H1 (cell line): ENCODE data around the gene FDPS. TPM values are rescaled to one million over a fixed set of nuclear protein-coding genes. Genes with fewer than 3 reads are reported as not detected.

ENCODE experiments used
- BCL11A ChIP-seq, 2 experiments: IDR thresholded peaks; one replicate each; pipeline ENCODE4 v1.6.1; 2011; ENCODE audit warnings: low read depth in 2 of 2, low read length in 2 of 2, mild to moderate bottlenecking in 2 of 2
- CBX5 ChIP-seq: fragments of 300-800, 300-1000 bp; sonication (generic); IDR thresholded peaks from 2 replicates; pipeline ENCODE4 v1.7.1; 2016; ENCODE audit warnings: antibody characterized with exemption, low read length, low read depth
- FOSL1 ChIP-seq: IDR thresholded peaks from 2 replicates; pipeline ENCODE4 v1.6.1; 2011; ENCODE audit warnings: mild to moderate bottlenecking, low read depth, low read length, moderate library complexity; ENCODE audit not compliant: insufficient read depth
- SIX5 ChIP-seq: IDR thresholded peaks from 2 replicates; pipeline ENCODE4 v1.6.1; 2011; ENCODE audit warnings: mild to moderate bottlenecking, low read depth, low read length
- polyA plus RNA-seq, 7 experiments: library from polyadenylated mRNA; depleted of rRNA in 3 of 7; stranded (reverse) in 5 of 7; unstranded in 2 of 7; fragments of >200 nt in 5 of 7; fragments of 200-250 nt in 2 of 7; gene quantifications; 1 replicate in 5 of 7; 2 replicates in 1 of 7; 4 replicates in 1 of 7; pipeline versions ENCODE4 v1.2.1 to v1.2.3, GENCODE V29; 2011 to 2013; ENCODE audit warnings: missing spikeins in 2 of 7, mixed read lengths in 2 of 7
- total RNA-seq: library from RNA; stranded (reverse); fragmentation: NEBNext Ultra II Directional; extraction: Animal tissue kit (Norgen Biotek cat#: 25700); gene quantifications from 2 replicates; pipeline ENCODE4 v1.2.1, GENCODE V29; 2021
- TF ChIP-seq, protein P1 (sequence below): IDR thresholded peaks from 2 replicates; pipeline ENCODE4 v1.6.1; 2012; ENCODE audit warnings: inconsistent platforms

FDPS gene
- total and polyA plus RNA-seq, 2 of the 8 experiments (the other 6 are each of a cell fraction or from before 2014, with no cell fraction given): 267 to 368 TPM

DNA sequence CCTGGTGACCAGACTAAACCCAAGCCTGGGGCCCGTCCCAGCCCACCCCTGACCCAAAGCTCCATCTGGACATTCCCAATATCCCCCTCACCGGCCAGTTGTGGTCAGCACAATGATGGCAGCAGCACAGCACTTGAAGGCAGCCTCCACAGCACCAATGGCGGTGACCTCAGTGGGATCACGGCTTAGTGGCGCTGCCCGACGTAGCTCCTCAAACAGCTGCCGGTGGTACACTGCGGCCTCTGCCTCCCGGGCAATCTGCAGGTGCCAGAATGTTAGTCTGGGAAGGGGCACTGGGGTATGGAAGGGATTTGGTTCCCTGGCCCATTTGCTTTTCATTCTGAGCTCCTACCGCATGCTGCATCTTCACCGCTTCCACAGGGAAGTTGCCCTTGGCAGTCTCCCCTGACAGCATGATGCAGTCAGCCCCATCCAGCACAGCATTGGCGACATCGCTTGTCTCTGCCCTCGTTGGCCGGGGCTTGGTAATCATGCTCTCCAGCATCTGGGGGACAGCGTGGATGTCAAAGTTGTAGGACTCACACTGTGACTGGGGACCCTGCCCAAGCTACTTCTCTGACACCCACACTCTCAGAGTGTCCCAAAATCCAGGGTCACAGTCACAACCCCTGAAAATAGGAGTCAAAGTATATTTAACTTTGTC is 15.4 kb upstream of the FDPS start (continued):
- TF ChIP-seq SIX5 (no peak), CBX5 (no peak), BCL11A (IDR thresholded peaks at IDR 0.05; ENCODE audit: low read depth in 2 of 2, low read length in 2 of 2) (no peak), FOSL1 (no peak)
- TF ChIP-seq, protein P1, sequence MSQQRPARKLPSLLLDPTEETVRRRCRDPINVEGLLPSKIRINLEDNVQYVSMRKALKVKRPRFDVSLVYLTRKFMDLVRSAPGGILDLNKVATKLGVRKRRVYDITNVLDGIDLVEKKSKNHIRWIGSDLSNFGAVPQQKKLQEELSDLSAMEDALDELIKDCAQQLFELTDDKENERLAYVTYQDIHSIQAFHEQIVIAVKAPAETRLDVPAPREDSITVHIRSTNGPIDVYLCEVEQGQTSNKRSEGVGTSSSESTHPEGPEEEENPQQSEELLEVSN: no peak
